T-cell (primary cell): ENCODE data around the gene NELL1. TPM values are rescaled to one million over a fixed set of nuclear protein-coding genes. Genes with fewer than 3 reads are reported as not detected.

Experiments
- ATAC-seq, 4 experiments: fragments of 200-7000 bp in 3 of 4; fragments of 150-1000 bp in 1 of 4; cut with Tn5 transposase; replicated peaks in 1 of 4; 1 replicate in 3 of 4; 2 replicates in 1 of 4; pipeline ENCODE4 v1.10.0; 2021; ENCODE audit warnings: moderate library complexity in 3 of 4, mild to moderate bottlenecking in 2 of 4, moderate number of reproducible peaks in 1 of 4
- CTCF ChIA-PET, 2 donors: fragments of 300-600 bp; sonication (Branson Sonifier 250); formaldehyde crosslinking; loops; one replicate each; lab custom pipeline; 2022; ENCODE audit warnings: antibody characterized with exemption in 2 of 2; lab: Charles Lee
- POLR2A ChIA-PET, 2 donors: fragments of 300-600 bp; sonication (Branson Sonifier 250); formaldehyde crosslinking; loops; one replicate each; lab custom pipeline; 2022; ENCODE audit warnings: antibody characterized with exemption in 2 of 2; lab: Charles Lee
- DNase-seq, 35 experiments: peaks; one replicate each; pipeline versions ENCODE4 v3.0.0 to v3.0.0-alpha.2; 2013 to 2023
- H3K27ac ChIP-seq: one replicate; pipeline ENCODE4 v1.5.1; 2013; ENCODE audit warnings: low read length
- H3K27me3 ChIP-seq, 2 experiments: replicated peaks in 1 of 2; 1 replicate in 1 of 2; 2 replicates in 1 of 2; pipeline versions ENCODE4 v1.6.1 to v1.7.0; 2013; ENCODE audit warnings: low read length in 1 of 2, mixed read lengths in 1 of 2; ENCODE audit not compliant: control insufficient read depth in 2 of 2, insufficient read depth in 2 of 2; ENCODE audit errors: extremely low read depth in 1 of 2
- H3K36me3 ChIP-seq, 2 donors: 1 replicate in 1 of 2; 2 replicates in 1 of 2; pipeline versions ENCODE4 v1.6.1 to v1.7.0; 2013; ENCODE audit warnings: low read length in 1 of 2; ENCODE audit not compliant: control insufficient read depth in 2 of 2, insufficient read depth in 1 of 2; ENCODE audit errors: extremely low read depth in 1 of 2
- H3K4me1 ChIP-seq, 2 experiments: 1 replicate in 1 of 2; 2 replicates in 1 of 2; pipeline versions ENCODE4 v1.6.1 to v1.7.0; 2013; ENCODE audit warnings: low read length in 2 of 2, mixed read lengths in 1 of 2; ENCODE audit not compliant: insufficient read depth in 2 of 2, control insufficient read depth in 1 of 2; ENCODE audit errors: extremely low read depth in 1 of 2
- H3K4me3 ChIP-seq, 2 donors: 1 replicate in 1 of 2; 2 replicates in 1 of 2; pipeline versions ENCODE4 v1.5.1 to v1.7.0; 2013; ENCODE audit warnings: mild to moderate bottlenecking in 2 of 2, low read length in 1 of 2, moderate library complexity in 1 of 2; ENCODE audit not compliant: control insufficient read depth in 1 of 2; ENCODE audit errors: extremely low read depth in 1 of 2
- H3K9me3 ChIP-seq: 2 replicates; pipeline ENCODE4 v1.7.0; 2013
- H3K27ac Mint-ChIP-seq, 2 donors: one replicate each; pipeline ENCODE4 v1.8.0; 2020 to 2021; ENCODE audit warnings: mild to moderate bottlenecking in 2 of 2, mixed read lengths in 2 of 2
- H3K27me3 Mint-ChIP-seq, 2 donors: one replicate each; pipeline ENCODE4 v1.8.0; 2021 to 2022; ENCODE audit warnings: mixed read lengths in 2 of 2
- H3K36me3 Mint-ChIP-seq: one replicate; pipeline ENCODE4 v1.8.0; 2021; ENCODE audit warnings: mixed read lengths
- H3K4me1 Mint-ChIP-seq, 3 donors: one replicate each; pipeline ENCODE4 v1.8.0; 2020 to 2022; ENCODE audit warnings: mixed read lengths in 3 of 3, mild to moderate bottlenecking in 1 of 3
- H3K4me3 Mint-ChIP-seq, 3 donors: one replicate each; pipeline ENCODE4 v1.8.0; 2020 to 2022; ENCODE audit warnings: mild to moderate bottlenecking in 3 of 3, mixed read lengths in 3 of 3, moderate library complexity in 3 of 3
- H3K9me3 Mint-ChIP-seq, 3 donors: one replicate each; pipeline ENCODE4 v1.8.0; 2020 to 2022; ENCODE audit warnings: mixed read lengths in 3 of 3
- WGBS: methylation state at CpG from one replicate; pipeline ENCODE4 v1.1.5; 2013; ENCODE audit warnings: missing lambda C conversion rate; ENCODE audit not compliant: insufficient coverage; 5-methylcytosine and 5-hydroxymethylcytosine counted together
- total RNA-seq, 35 experiments: library from RNA in 6 of 35; stranded (reverse) in 6 of 35; fragments of 120-200 nt in 1 of 35; gene quantifications; one replicate each; pipeline versions ENCODE4 v1.2.1 to v1.2.4 and lab custom pipeline; 2013 to 2026

The NELL1 gene
- total RNA-seq, 5 donors from 2014 or later (not counting 1 experiment from before 2014, with no cell fraction given), result not detected

- Mint-ChIP-seq H3K27me3 (no peaks in the 10 kb centered on the region), H3K9me3 (peaks cover 7 to 17% (median 15%) of the 10 kb centered on the region in 3 donors), H3K36me3 (no peaks in the 10 kb centered on the region), H3K4me3 (no peak overlapping the region), H3K4me1 (no peaks in the 10 kb centered on the region), H3K27ac (no peak overlapping the region)
- CTCF ChIA-PET, result no interaction called here
- POLR2A ChIA-PET, result no interaction called here
- Histone ChIP-seq H3K27ac (no peak overlapping the region), H3K36me3 (no peaks in the 10 kb centered on the region), H3K4me1 (no peaks in the 10 kb centered on the region), H3K9me3 (no peaks in the 10 kb centered on the region), H3K4me3 (no peak overlapping the region), H3K27me3 (no peaks in the 10 kb centered on the region)
- DNase-seq (no peak), ATAC-seq (no peak)
- no CpG with 5 or more reads among the region's 1 CpG for WGBS
These were observed 850.9 kb downstream of the NELL1 start for GRCh38 chr11:21520244-21520643.

- H3K27ac Mint-ChIP-seq, result no peak overlapping the region
- no peaks in the 10 kb centered on the region for H3K36me3 Mint-ChIP-seq
- Histone ChIP-seq H3K36me3 (no peaks in the 10 kb centered on the region), H3K27ac (no peak overlapping the region), H3K27me3 (no peaks in the 10 kb centered on the region), H3K9me3 (no peaks in the 10 kb centered on the region), H3K4me1 (no peaks in the 10 kb centered on the region), H3K4me3 (no peak overlapping the region)
- H3K4me1 Mint-ChIP-seq, result no peaks in the 10 kb centered on the region
- no peak overlapping the region for H3K4me3 Mint-ChIP-seq
- no peaks in the 10 kb centered on the region for H3K27me3 Mint-ChIP-seq
- peaks cover 5 to 14% (median 8%) of the 10 kb centered on the region in 3 donors for H3K9me3 Mint-ChIP-seq
- POLR2A ChIA-PET, result no interaction called here
- DNase-seq, result no peak
- 60% methylated on average over 1 of the region's 1 CpG for WGBS
- no peak for ATAC-seq
- CTCF ChIA-PET, result no interaction called here
These were observed 859.8 kb downstream of the NELL1 start for GRCh38 chr11:21529187-21529586.

- H3K9me3 ChIP-seq, result no peaks in the 10 kb centered on the region
- no peaks in the 10 kb centered on the region for H3K27me3 Mint-ChIP-seq
- POLR2A ChIA-PET, result no interaction called here
- no peaks in the 10 kb centered on the region for H3K36me3 ChIP-seq
- DNase-seq (no peak), ATAC-seq (no peak)
- 90% methylated on average over 5 of the region's 5 CpGs for WGBS
- no peak overlapping the region for H3K4me3 Mint-ChIP-seq
- H3K4me1 ChIP-seq, result no peaks in the 10 kb centered on the region
- no peak overlapping the region for H3K4me3 ChIP-seq
- H3K4me1 Mint-ChIP-seq, result no peaks in the 10 kb centered on the region
- H3K9me3 Mint-ChIP-seq, result peaks cover 2 to 14% (median 6%) of the 10 kb centered on the region in 3 donors
- CTCF ChIA-PET, result no interaction called here
- no peak overlapping the region for H3K27ac Mint-ChIP-seq
- H3K27ac ChIP-seq, result no peak overlapping the region
- no peaks in the 10 kb centered on the region for H3K36me3 Mint-ChIP-seq
- H3K27me3 ChIP-seq, result no peaks in the 10 kb centered on the region
These were observed 864.9 kb downstream of the NELL1 start for GRCh38 chr11:21534288-21534687.

GRCh38 chr11:21537980-21538379 is 868.6 kb downstream of the NELL1 start:
- Histone ChIP-seq H3K4me3 (no peak overlapping the region), H3K27me3 (no peaks in the 10 kb centered on the region), H3K9me3 (no peaks in the 10 kb centered on the region), H3K4me1 (no peaks in the 10 kb centered on the region), H3K36me3 (no peaks in the 10 kb centered on the region), H3K27ac (no peak overlapping the region)
- no peaks in the 10 kb centered on the region for H3K27me3 Mint-ChIP-seq
- CTCF ChIA-PET, result no interaction called here
- DNase-seq (no peak), ATAC-seq (no peak)
- POLR2A ChIA-PET, result no interaction called here
- H3K4me1 Mint-ChIP-seq, result no peaks in the 10 kb centered on the region
- no peaks in the 10 kb centered on the region for H3K36me3 Mint-ChIP-seq
- H3K9me3 Mint-ChIP-seq, result peaks cover 4 to 17% (median 10%) of the 10 kb centered on the region in 3 donors
- WGBS, result no CpG with 5 or more reads among the region's 1 CpG
- H3K27ac Mint-ChIP-seq, result no peak overlapping the region
- no peak overlapping the region for H3K4me3 Mint-ChIP-seq

GRCh38 chr11:21541187-21541751 is 871.9 kb downstream of the NELL1 start:
- no peaks in the 10 kb centered on the region for H3K27me3 ChIP-seq
- H3K27ac ChIP-seq, result no peak overlapping the region
- no peaks in the 10 kb centered on the region for H3K36me3 Mint-ChIP-seq
- no peak overlapping the region for H3K4me3 Mint-ChIP-seq
- H3K27ac Mint-ChIP-seq, result no peak overlapping the region
- H3K36me3 ChIP-seq, result no peaks in the 10 kb centered on the region
- POLR2A ChIA-PET, result no interaction called here
- no peak for ATAC-seq
- H3K27me3 Mint-ChIP-seq, result no peaks in the 10 kb centered on the region
- no peak for DNase-seq
- CTCF ChIA-PET, result no interaction called here
- H3K9me3 Mint-ChIP-seq, result peaks cover 7 to 17% (median 11%) of the 10 kb centered on the region in 3 donors
- H3K9me3 ChIP-seq, result no peaks in the 10 kb centered on the region
- H3K4me1 ChIP-seq, result no peaks in the 10 kb centered on the region
- 87% methylated on average over 3 of the region's 5 CpGs for WGBS
- no peaks in the 10 kb centered on the region for H3K4me1 Mint-ChIP-seq
- no peak overlapping the region for H3K4me3 ChIP-seq

- H3K36me3 Mint-ChIP-seq, result no peaks in the 10 kb centered on the region
- ChIA-PET POLR2A (no interaction called here), CTCF (no interaction called here)
- Histone ChIP-seq H3K36me3 (no peaks in the 10 kb centered on the region), H3K27me3 (no peaks in the 10 kb centered on the region), H3K27ac (no peak overlapping the region), H3K4me3 (no peak overlapping the region), H3K4me1 (no peaks in the 10 kb centered on the region), H3K9me3 (no peaks in the 10 kb centered on the region)
- DNase-seq, result no peak
- H3K27me3 Mint-ChIP-seq, result no peaks in the 10 kb centered on the region
- H3K9me3 Mint-ChIP-seq, result peaks cover 11 to 23% (median 13%) of the 10 kb centered on the region in 3 donors
- H3K4me1 Mint-ChIP-seq, result no peaks in the 10 kb centered on the region
- ATAC-seq, result no peak
- H3K27ac Mint-ChIP-seq, result no peak overlapping the region
- no peak overlapping the region for H3K4me3 Mint-ChIP-seq
These were observed 874.5 kb downstream of the NELL1 start for GRCh38 chr11:21543901-21544300.

GRCh38 chr11:21545699-21546098 is 876.3 kb downstream of the NELL1 start:
- no peaks in the 10 kb centered on the region for H3K4me1 Mint-ChIP-seq
- no peaks in the 10 kb centered on the region for H3K4me1 ChIP-seq
- no peak overlapping the region for H3K27ac ChIP-seq
- H3K36me3 Mint-ChIP-seq, result no peaks in the 10 kb centered on the region
- H3K4me3 ChIP-seq, result no peak overlapping the region
- H3K4me3 Mint-ChIP-seq, result no peak overlapping the region
- no peaks in the 10 kb centered on the region for H3K9me3 ChIP-seq
- H3K27me3 Mint-ChIP-seq, result no peaks in the 10 kb centered on the region
- H3K27ac Mint-ChIP-seq, result no peak overlapping the region
- no peak for ATAC-seq
- no peaks in the 10 kb centered on the region for H3K27me3 ChIP-seq
- H3K9me3 Mint-ChIP-seq, result peaks cover 12 to 23% (median 16%) of the 10 kb centered on the region in 3 donors
- no peak for DNase-seq
- POLR2A ChIA-PET, result no interaction called here
- CTCF ChIA-PET, result no interaction called here
- no peaks in the 10 kb centered on the region for H3K36me3 ChIP-seq
- no CpG with 5 or more reads among the region's 1 CpG for WGBS
